Lower leg skin (tissue), 4 donors: ENCODE results near the gene PLCH1. TPM values are rescaled to one million over a fixed set of nuclear protein-coding genes. Genes with fewer than 3 reads are reported as not detected.

Experiments
- DNase-seq, 2 donors: peaks; one replicate each; pipeline ENCODE4 v3.0.0-alpha.2; 2019; ENCODE audit warnings: low spot score in 2 of 2
- H3K4me3 ChIP-seq: fragments of 200-600 bp; sonication (generic); 2 replicates; pipeline ENCODE4 v1.5.1; 2017; ENCODE audit warnings: mild to moderate bottlenecking, low read depth; ENCODE audit not compliant: poor library complexity, severe bottlenecking
- POLR2A ChIP-seq, 2 donors: fragments of 450-650 bp; IDR thresholded peaks; one replicate each; pipeline ENCODE4 v1.6.1; 2016 to 2017; ENCODE audit warnings: antibody characterized with exemption in 2 of 2, mild to moderate bottlenecking in 1 of 2, moderate library complexity in 1 of 2
- WGBS, 2 donors: methylation state at CpG; one replicate each; pipeline ENCODE4 v1.1.5; 2018; 5-methylcytosine and 5-hydroxymethylcytosine counted together
- intact Hi-C: fragments of 100-400 bp; cut with DNase I; formaldehyde crosslinking; loops from one replicate; pipeline ENCODE4 v1.15.0; 2023; ENCODE audit warnings: low total_unique reads
- total RNA-seq, 4 donors: library from RNA; depleted of rRNA; stranded (reverse); fragments of >200 nt; gene quantifications; one replicate each; pipeline ENCODE4 v1.1.0, GENCODE V29; 2016
- TF ChIP-seq, protein P1 (sequence below), 3 donors: fragments of 450-650 bp; IDR thresholded peaks; one replicate each; pipeline ENCODE4 v1.5.1; 2016; ENCODE audit warnings: antibody characterized with exemption in 3 of 3, mild to moderate bottlenecking in 3 of 3, moderate library complexity in 2 of 3

Gene PLCH1
- total RNA-seq, 4 donors from 2014 or later, result 0.55 to 1.2 (median 0.79) TPM

DNA sequence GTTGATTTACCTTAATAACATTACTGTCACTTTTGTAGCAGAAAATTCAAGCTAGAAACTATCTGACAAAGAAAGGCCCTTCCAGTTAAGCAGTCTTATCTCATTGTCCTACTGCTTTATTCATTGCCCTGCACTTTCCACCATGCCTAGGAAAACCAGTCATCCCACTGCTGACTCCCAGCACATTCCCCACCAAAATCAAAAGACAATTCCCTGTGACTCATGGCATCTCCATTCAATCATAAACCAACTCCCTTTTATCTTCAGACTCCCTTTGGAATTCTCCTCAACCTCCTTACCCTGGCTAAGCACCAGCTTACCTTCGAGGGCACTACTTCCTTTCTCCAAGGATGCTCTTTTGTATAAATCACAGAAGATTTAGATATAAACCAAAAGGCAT lies 184.3 kb downstream of the PLCH1 start:
- DNase-seq, result no peak
- WGBS, 2 donors, result 48 to 59% methylated on average over 1 of the region's 1 CpG
- intact Hi-C loops, result no loop called here
- TF ChIP-seq POLR2A (IDR thresholded peaks at IDR 0.05), result no peak
- TF ChIP-seq, protein P1, sequence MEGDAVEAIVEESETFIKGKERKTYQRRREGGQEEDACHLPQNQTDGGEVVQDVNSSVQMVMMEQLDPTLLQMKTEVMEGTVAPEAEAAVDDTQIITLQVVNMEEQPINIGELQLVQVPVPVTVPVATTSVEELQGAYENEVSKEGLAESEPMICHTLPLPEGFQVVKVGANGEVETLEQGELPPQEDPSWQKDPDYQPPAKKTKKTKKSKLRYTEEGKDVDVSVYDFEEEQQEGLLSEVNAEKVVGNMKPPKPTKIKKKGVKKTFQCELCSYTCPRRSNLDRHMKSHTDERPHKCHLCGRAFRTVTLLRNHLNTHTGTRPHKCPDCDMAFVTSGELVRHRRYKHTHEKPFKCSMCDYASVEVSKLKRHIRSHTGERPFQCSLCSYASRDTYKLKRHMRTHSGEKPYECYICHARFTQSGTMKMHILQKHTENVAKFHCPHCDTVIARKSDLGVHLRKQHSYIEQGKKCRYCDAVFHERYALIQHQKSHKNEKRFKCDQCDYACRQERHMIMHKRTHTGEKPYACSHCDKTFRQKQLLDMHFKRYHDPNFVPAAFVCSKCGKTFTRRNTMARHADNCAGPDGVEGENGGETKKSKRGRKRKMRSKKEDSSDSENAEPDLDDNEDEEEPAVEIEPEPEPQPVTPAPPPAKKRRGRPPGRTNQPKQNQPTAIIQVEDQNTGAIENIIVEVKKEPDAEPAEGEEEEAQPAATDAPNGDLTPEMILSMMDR (IDR thresholded peaks at IDR 0.05), result no peak
- H3K4me3 ChIP-seq, result no peak overlapping the region

GRCh38 chr3:155560135-155560534 lies 184.7 kb downstream of the PLCH1 start:
- WGBS, 2 donors, result 89 to 90% methylated on average over 1 of the region's 1 CpG

DNA sequence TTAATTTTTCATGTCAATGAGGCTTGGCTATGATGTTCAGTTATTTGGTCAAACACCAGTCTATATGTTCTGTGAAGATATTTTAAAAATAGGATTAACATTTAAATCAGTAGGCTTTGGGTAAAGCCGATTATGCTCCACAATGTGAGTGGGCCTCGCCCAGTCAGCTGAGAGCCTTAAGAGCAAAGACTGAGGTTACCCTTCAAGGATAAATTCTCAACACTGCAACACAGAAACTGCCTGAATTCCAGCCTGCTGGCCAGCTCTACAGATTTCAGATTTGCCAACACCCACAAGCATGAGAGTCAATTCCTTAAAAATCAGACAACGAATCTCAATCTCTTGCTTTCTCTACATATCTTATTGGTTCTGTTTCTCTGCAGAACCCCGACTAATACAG lies 188.3 kb downstream of the PLCH1 start:
- WGBS, 2 donors, result 64 to 68% methylated on average over 4 of the region's 4 CpGs
- intact Hi-C loops, result no loop called here
- no peak for TF ChIP-seq POLR2A (IDR thresholded peaks at IDR 0.05)
- TF ChIP-seq, protein P1 (IDR thresholded peaks at IDR 0.05), result no peak
- no peak overlapping the region for H3K4me3 ChIP-seq
- no peak for DNase-seq

More at GRCh38 chr3:155560135-155560534, 184.7 kb downstream of the PLCH1 start:
- TF ChIP-seq, protein P1 (IDR thresholded peaks at IDR 0.05), result no peak
- TF ChIP-seq POLR2A (IDR thresholded peaks at IDR 0.05), result no peak
- DNase-seq, result no peak
- intact Hi-C loops, result no loop called here
- H3K4me3 ChIP-seq, result no peak overlapping the region

GRCh38 chr3:155555479-155556060 lies 189.3 kb downstream of the PLCH1 start:
- no peak overlapping the region for H3K4me3 ChIP-seq
- 87 to 94% methylated on average over 2 of the region's 2 CpGs for WGBS, 2 donors
- TF ChIP-seq, protein P1 (IDR thresholded peaks at IDR 0.05), result no peak
- no peak for TF ChIP-seq POLR2A (IDR thresholded peaks at IDR 0.05)
- intact Hi-C loops, result no loop called here
- DNase-seq, result no peak

DNA sequence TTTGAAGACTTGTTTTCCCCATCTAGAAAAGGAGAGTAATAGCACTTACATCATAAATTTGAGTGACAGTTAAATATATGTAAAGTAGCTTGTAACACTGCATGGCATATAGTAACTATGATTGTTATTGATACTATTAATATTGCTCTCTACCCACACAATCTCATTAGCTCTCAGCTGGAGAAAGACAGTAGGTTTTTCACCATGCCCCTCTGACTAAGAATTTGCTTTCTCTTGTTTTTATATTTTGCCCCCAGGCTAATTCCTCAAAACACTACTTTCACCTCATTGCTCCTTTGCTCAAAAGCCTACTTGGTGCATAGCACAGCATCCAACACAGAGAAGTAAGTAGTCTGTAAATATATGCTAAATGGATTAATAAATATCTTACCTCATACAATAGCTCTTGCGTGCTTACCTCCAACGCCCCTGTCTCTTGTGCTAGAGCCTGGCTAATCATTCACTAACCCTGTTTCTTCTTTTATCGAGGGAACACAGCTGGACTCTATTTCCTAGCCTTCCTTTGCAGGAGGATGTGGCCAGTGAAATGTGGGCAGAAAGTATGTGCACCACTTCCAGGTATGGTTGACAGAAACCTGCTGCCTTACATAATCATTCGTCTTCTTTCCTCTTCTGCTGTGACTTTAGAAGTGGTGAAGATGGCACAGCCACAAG lies 190.0 kb downstream of the PLCH1 start:
- H3K4me3 ChIP-seq, result no peak overlapping the region
- no peak for DNase-seq
- intact Hi-C loops, result loop anchor here (5.0 kb wide), 1 partner anchor 613 kb away; no protein-coding TSS in a partner anchor
- no peak for TF ChIP-seq POLR2A (IDR thresholded peaks at IDR 0.05)
- TF ChIP-seq, protein P1 (IDR thresholded peaks at IDR 0.05), result no peak
- WGBS, 2 donors, result 66 to 71% methylated on average over 4 of the region's 4 CpGs
